Liver (tissue), 9 donors: ENCODE data around the gene RTL10. TPM values are rescaled to one million over a fixed set of nuclear protein-coding genes. Genes with fewer than 3 reads are reported as not detected.

Experiments used
- DNase-seq: peaks from one replicate; pipeline ENCODE4 v3.0.0-alpha.2; 2017; ENCODE audit warnings: low spot score
- H3K27ac ChIP-seq, 2 donors: one replicate each; pipeline ENCODE4 v1.7.0; 2013; ENCODE audit warnings: inconsistent platforms in 2 of 2, low read length in 2 of 2, control low read depth in 1 of 2, low read depth in 1 of 2, mild to moderate bottlenecking in 1 of 2
- H3K27me3 ChIP-seq, 4 donors: one replicate each; pipeline versions ENCODE4 v1.6.1 to v1.7.0; 2013; ENCODE audit warnings: low read length in 3 of 4, inconsistent platforms in 1 of 4, mild to moderate bottlenecking in 1 of 4, moderate library complexity in 1 of 4; ENCODE audit not compliant: control insufficient read depth in 4 of 4, insufficient read depth in 4 of 4
- H3K36me3 ChIP-seq, 4 donors: one replicate each; pipeline versions ENCODE4 v1.6.1 to v1.7.0; 2013; ENCODE audit warnings: low read length in 3 of 4, mild to moderate bottlenecking in 3 of 4, low read depth in 1 of 4, moderate library complexity in 1 of 4; ENCODE audit not compliant: control insufficient read depth in 4 of 4, insufficient read depth in 3 of 4
- H3K4me1 ChIP-seq, 4 donors: one replicate each; pipeline versions ENCODE4 v1.6.1 to v1.7.0; 2013; ENCODE audit warnings: low read length in 3 of 4, mild to moderate bottlenecking in 3 of 4, moderate library complexity in 1 of 4; ENCODE audit not compliant: control insufficient read depth in 4 of 4, insufficient read depth in 4 of 4
- H3K4me3 ChIP-seq, 3 donors: one replicate each; pipeline versions ENCODE4 v1.6.1 to v1.7.0; 2013; ENCODE audit warnings: low read length in 3 of 3, control low read depth in 1 of 3, low read depth in 1 of 3, mild to moderate bottlenecking in 1 of 3
- H3K9ac ChIP-seq, 2 donors: one replicate each; pipeline ENCODE4 v1.7.0; 2013; ENCODE audit warnings: low read length in 2 of 2, mild to moderate bottlenecking in 2 of 2, moderate library complexity in 2 of 2, control low read depth in 1 of 2, low read depth in 1 of 2
- H3K9me3 ChIP-seq, 4 donors: one replicate each; pipeline versions ENCODE4 v1.6.1 to v1.7.0; 2013; ENCODE audit warnings: low read length in 3 of 4; ENCODE audit not compliant: control insufficient read depth in 4 of 4
- EGR1 ChIP-seq, 2 donors: IDR thresholded peaks; 2 replicates each; pipeline ENCODE4 v1.6.1; 2016 to 2018; ENCODE audit warnings: antibody characterized with exemption in 2 of 2, low read depth in 2 of 2
- FOXA1 ChIP-seq: IDR thresholded peaks from 2 replicates; pipeline ENCODE4 v1.6.1; 2016; ENCODE audit warnings: antibody characterized with exemption
- FOXA2 ChIP-seq: IDR thresholded peaks from 2 replicates; pipeline ENCODE4 v1.6.1; 2016; ENCODE audit warnings: antibody characterized with exemption
- GABPA ChIP-seq, 2 donors: IDR thresholded peaks in 1 of 2; conservative IDR thresholded peaks in 1 of 2; 2 replicates each; pipeline ENCODE4 v1.6.1; 2016; ENCODE audit warnings: antibody characterized with exemption in 2 of 2, mild to moderate bottlenecking in 1 of 2, moderate library complexity in 1 of 2
- HNF4A ChIP-seq, 2 donors: conservative IDR thresholded peaks; 2 replicates each; pipeline ENCODE4 v1.6.1; 2016; ENCODE audit warnings: antibody characterized with exemption in 2 of 2, mild to moderate bottlenecking in 2 of 2
- HNF4G ChIP-seq: IDR thresholded peaks from 2 replicates; pipeline ENCODE4 v1.6.1; 2016; ENCODE audit warnings: antibody characterized with exemption
- NR2F2 ChIP-seq: IDR thresholded peaks from 2 replicates; pipeline ENCODE4 v1.6.1; 2016; ENCODE audit warnings: antibody characterized with exemption
- RAD21 ChIP-seq, 2 donors: IDR thresholded peaks; 2 replicates each; pipeline ENCODE4 v1.6.1; 2016; ENCODE audit warnings: antibody characterized with exemption in 2 of 2, mild to moderate bottlenecking in 2 of 2
- RXRA ChIP-seq, 2 donors: IDR thresholded peaks; 2 replicates each; pipeline ENCODE4 v1.6.1; 2017 to 2018; ENCODE audit warnings: antibody characterized with exemption in 2 of 2, mild to moderate bottlenecking in 1 of 2
- SP1 ChIP-seq: IDR thresholded peaks from 2 replicates; pipeline ENCODE4 v1.6.1; 2018; ENCODE audit warnings: antibody characterized with exemption, mild to moderate bottlenecking
- TAF1 ChIP-seq: conservative IDR thresholded peaks from 2 replicates; pipeline ENCODE4 v1.6.1; 2016; ENCODE audit warnings: antibody characterized with exemption, mild to moderate bottlenecking
- YY1 ChIP-seq: IDR thresholded peaks from 2 replicates; pipeline ENCODE4 v1.6.1; 2016; ENCODE audit warnings: antibody characterized with exemption, mild to moderate bottlenecking
- WGBS: extraction: QIAGEN DNeasy Blood & Tissue Kit; methylation state at CpG from one replicate; pipeline ENCODE4 v1.1.7; 2013; 5-methylcytosine and 5-hydroxymethylcytosine counted together
- polyA plus RNA-seq, 2 donors: library from polyadenylated mRNA; stranded (reverse) in 1 of 2; unstranded in 1 of 2; fragments of 200-250 nt in 1 of 2; fragments of >200 nt in 1 of 2; fragmentation: Nextera tagmentation in 1 of 2; extraction: Ambion mirVana in 1 of 2; gene quantifications; one replicate each; pipeline versions ENCODE4 v1.2.1 to v1.2.3, GENCODE V29; 2013 to 2015
- total RNA-seq, 2 donors: library from RNA; depleted of rRNA; stranded (reverse); fragments of >200 nt; gene quantifications; one replicate each; pipeline ENCODE4 v1.2.3, GENCODE V29; 2014
- TF ChIP-seq, protein P1 (sequence below): IDR thresholded peaks from 2 replicates; pipeline ENCODE4 v1.6.1; 2016; ENCODE audit warnings: antibody characterized with exemption
- TF ChIP-seq, protein P2 (sequence below): IDR thresholded peaks from 2 replicates; pipeline ENCODE4 v1.6.1; 2016; ENCODE audit warnings: antibody characterized with exemption
- TF ChIP-seq, protein P3 (sequence below): fragments of 150-350 bp; IDR thresholded peaks from 2 replicates; pipeline ENCODE4 v1.5.1; 2017; ENCODE audit warnings: improper control_type of control experiment, low read depth, low read length; ENCODE audit not compliant: missing input control
- TF ChIP-seq, protein P4 (sequence below): IDR thresholded peaks from 2 replicates; pipeline ENCODE4 v1.6.1; 2016; ENCODE audit warnings: antibody characterized with exemption
- TF ChIP-seq, protein P5 (sequence below): IDR thresholded peaks from 2 replicates; pipeline ENCODE4 v1.6.1; 2016; ENCODE audit warnings: antibody characterized with exemption, mild to moderate bottlenecking
- donor health status: healthy.
- donor health status: healthy.
- donor health status: healthy.
- donor health status: healthy.
- donor health status: healthy.

The RTL10 gene
- total and polyA plus RNA-seq, 4 donors = 4.2 to 8.3 (median 7.4) TPM

DNA sequence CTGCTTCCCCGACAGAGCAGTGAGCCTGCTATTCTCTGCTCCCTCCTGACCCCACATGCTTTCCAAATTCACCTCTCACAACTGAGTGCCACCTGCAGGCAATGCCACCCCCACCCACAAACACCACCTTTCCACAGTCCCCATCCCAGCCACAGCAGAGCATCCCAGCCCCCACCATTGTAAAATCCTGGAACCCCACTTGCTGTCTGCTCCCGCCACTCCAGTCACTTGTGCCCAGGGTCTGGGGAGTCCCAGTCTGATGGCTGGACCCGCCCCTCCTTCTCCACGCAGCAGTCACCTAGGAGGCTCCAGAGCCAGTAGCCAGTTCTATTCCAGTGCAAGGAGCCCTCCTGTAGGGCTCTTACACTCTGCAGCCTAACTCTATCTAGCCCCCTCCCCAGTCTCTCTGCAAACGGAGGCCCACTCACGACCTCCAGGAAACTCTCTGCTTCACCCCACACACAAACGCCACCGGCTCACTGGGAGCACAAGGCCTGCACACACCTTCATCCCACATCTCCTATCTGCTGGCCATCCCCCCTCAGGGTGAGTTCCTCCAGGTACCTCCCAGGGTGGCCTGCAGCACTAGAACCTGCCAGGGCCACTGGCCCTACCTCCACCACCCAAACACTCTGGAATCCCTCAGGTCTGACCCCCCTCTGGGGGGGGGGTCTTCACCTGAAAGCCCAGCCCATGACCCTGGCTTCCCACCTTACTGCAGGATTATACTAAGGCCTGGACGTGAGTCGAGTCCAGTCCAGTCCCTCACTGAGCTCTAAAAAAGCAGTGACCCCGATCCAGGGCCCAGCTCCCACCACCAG, 1.4 kb downstream of the RTL10 start:
- H3K27me3 ChIP-seq = no peaks in the 10 kb centered on the region
- DNase-seq = no peak
- TF ChIP-seq, protein P1, sequence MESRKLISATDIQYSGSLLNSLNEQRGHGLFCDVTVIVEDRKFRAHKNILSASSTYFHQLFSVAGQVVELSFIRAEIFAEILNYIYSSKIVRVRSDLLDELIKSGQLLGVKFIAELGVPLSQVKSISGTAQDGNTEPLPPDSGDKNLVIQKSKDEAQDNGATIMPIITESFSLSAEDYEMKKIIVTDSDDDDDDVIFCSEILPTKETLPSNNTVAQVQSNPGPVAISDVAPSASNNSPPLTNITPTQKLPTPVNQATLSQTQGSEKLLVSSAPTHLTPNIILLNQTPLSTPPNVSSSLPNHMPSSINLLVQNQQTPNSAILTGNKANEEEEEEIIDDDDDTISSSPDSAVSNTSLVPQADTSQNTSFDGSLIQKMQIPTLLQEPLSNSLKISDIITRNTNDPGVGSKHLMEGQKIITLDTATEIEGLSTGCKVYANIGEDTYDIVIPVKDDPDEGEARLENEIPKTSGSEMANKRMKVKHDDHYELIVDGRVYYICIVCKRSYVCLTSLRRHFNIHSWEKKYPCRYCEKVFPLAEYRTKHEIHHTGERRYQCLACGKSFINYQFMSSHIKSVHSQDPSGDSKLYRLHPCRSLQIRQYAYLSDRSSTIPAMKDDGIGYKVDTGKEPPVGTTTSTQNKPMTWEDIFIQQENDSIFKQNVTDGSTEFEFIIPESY = no peak
- TF ChIP-seq, protein P2, sequence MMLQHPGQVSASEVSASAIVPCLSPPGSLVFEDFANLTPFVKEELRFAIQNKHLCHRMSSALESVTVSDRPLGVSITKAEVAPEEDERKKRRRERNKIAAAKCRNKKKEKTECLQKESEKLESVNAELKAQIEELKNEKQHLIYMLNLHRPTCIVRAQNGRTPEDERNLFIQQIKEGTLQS = no peak
- no peak for TF ChIP-seq EGR1 (IDR thresholded peaks at IDR 0.05; ENCODE audit: low read depth in 2 of 2)
- TF ChIP-seq GABPA (IDR thresholded peaks at IDR 0.05 in 1 of 2, conservative IDR thresholded peaks at IDR 0.05 in 1 of 2) = no peak
- no peak for TF ChIP-seq HNF4G
- TF ChIP-seq FOXA1 = no peak
- TF ChIP-seq, protein P3, sequence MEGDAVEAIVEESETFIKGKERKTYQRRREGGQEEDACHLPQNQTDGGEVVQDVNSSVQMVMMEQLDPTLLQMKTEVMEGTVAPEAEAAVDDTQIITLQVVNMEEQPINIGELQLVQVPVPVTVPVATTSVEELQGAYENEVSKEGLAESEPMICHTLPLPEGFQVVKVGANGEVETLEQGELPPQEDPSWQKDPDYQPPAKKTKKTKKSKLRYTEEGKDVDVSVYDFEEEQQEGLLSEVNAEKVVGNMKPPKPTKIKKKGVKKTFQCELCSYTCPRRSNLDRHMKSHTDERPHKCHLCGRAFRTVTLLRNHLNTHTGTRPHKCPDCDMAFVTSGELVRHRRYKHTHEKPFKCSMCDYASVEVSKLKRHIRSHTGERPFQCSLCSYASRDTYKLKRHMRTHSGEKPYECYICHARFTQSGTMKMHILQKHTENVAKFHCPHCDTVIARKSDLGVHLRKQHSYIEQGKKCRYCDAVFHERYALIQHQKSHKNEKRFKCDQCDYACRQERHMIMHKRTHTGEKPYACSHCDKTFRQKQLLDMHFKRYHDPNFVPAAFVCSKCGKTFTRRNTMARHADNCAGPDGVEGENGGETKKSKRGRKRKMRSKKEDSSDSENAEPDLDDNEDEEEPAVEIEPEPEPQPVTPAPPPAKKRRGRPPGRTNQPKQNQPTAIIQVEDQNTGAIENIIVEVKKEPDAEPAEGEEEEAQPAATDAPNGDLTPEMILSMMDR = no peak
- no peak for TF ChIP-seq FOXA2
- TF ChIP-seq YY1 = no peak
- no peak for TF ChIP-seq RXRA (IDR thresholded peaks at IDR 0.05)
- no peak for TF ChIP-seq RAD21 (IDR thresholded peaks at IDR 0.05)
- TF ChIP-seq, protein P4, sequence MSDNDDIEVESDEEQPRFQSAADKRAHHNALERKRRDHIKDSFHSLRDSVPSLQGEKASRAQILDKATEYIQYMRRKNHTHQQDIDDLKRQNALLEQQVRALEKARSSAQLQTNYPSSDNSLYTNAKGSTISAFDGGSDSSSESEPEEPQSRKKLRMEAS = no peak
- no peak for TF ChIP-seq SP1
- TF ChIP-seq, protein P5, sequence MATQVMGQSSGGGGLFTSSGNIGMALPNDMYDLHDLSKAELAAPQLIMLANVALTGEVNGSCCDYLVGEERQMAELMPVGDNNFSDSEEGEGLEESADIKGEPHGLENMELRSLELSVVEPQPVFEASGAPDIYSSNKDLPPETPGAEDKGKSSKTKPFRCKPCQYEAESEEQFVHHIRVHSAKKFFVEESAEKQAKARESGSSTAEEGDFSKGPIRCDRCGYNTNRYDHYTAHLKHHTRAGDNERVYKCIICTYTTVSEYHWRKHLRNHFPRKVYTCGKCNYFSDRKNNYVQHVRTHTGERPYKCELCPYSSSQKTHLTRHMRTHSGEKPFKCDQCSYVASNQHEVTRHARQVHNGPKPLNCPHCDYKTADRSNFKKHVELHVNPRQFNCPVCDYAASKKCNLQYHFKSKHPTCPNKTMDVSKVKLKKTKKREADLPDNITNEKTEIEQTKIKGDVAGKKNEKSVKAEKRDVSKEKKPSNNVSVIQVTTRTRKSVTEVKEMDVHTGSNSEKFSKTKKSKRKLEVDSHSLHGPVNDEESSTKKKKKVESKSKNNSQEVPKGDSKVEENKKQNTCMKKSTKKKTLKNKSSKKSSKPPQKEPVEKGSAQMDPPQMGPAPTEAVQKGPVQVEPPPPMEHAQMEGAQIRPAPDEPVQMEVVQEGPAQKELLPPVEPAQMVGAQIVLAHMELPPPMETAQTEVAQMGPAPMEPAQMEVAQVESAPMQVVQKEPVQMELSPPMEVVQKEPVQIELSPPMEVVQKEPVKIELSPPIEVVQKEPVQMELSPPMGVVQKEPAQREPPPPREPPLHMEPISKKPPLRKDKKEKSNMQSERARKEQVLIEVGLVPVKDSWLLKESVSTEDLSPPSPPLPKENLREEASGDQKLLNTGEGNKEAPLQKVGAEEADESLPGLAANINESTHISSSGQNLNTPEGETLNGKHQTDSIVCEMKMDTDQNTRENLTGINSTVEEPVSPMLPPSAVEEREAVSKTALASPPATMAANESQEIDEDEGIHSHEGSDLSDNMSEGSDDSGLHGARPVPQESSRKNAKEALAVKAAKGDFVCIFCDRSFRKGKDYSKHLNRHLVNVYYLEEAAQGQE = no peak
- TF ChIP-seq NR2F2 = no peak
- no peak for TF ChIP-seq HNF4A (conservative IDR thresholded peaks at IDR 0.05)
- TF ChIP-seq TAF1 = no peak
- peaks cover 0 to 13% (median 9%) of the 10 kb centered on the region in 4 donors for H3K36me3 ChIP-seq
- H3K27ac ChIP-seq = no peak overlapping the region
- H3K9ac ChIP-seq = peak overlapping the region; percentile 14 to 73
- H3K4me1 ChIP-seq = peaks cover 10 to 35% (median 26%) of the 10 kb centered on the region in 4 donors
- 54% methylated on average over 11 of the region's 11 CpGs for WGBS
- H3K4me3 ChIP-seq = peak overlapping the region; percentile 68 to 91 (median 78)
- no peaks in the 10 kb centered on the region for H3K9me3 ChIP-seq
